Hindlimb muscle (tissue), 1 donor: Measurements from ENCODE around the gene TRMT44. TPM values are rescaled to one million over a fixed set of nuclear protein-coding genes. Genes with fewer than 3 reads are reported as not detected.

ENCODE experiments used
- DNase-seq: peaks from one replicate; pipeline ENCODE4 v3.0.0-alpha.2; 2013
- polyA plus RNA-seq: library from polyadenylated mRNA; unstranded; fragments of 120-200 nt; gene quantifications from one replicate; pipeline ENCODE4 v1.2.1, GENCODE V29; 2013; ENCODE audit not compliant: insufficient read length

TRMT44 gene
- polyA plus RNA-seq, 1 donor: 12.2 TPM

DNA sequence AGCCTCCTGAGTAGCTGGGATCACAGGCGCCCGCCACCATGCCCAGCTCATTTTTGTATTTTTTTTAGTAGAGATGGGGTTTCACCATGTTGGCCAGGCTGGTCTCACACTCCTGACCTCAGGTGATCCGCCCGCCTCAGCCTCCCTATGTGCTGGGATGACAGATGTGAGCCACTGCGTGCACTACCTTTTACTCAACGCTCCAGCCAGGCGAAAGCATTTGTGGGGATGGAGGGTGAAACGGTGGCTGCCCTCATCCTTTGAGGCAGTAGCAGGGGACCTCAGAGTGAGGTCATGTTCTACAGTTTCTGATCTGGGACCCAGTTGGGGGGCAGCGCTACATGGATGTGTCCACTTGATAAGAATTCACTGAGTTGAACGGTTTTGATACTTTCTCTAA is 73.8 kb downstream of the TRMT44 start:
- DNase-seq: no peak

DNA sequence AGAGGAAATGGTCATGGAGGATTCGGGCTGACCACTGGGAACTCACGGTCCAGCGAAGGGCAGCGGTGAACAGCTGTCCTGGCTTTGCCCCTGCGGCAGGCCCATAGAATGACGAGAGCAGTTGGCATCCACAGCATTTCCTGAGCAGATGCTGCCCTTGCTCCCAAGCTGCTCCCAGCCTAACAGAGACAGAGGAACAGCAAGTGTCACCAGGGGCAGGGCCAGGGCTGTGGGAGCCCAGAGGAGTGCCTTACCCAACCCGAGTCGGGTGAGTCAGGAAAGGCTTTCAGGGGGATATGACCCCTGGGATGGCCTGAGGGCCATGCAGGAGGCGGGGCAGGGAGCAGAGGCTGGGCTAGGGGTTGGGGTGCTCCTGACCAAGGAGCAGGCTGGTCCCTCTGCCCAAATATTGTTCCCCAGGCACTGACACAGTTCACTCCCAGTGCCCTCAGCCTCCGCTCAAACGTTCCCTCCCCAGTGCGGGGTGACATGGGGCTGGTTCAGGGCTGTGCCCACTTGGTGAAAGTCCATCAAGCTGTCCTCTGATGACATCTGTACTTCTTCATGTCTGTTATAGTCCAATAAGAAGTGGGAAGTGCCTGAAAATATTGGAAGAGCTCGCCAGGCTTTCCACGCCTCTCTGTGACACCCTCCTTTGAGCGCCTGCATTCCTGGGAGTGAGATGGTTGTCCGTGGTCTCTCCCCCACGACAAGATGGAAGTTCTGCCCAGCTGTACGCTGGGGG is 74.9 kb downstream of the TRMT44 start:
- DNase-seq: peak; percentile 34

DNA sequence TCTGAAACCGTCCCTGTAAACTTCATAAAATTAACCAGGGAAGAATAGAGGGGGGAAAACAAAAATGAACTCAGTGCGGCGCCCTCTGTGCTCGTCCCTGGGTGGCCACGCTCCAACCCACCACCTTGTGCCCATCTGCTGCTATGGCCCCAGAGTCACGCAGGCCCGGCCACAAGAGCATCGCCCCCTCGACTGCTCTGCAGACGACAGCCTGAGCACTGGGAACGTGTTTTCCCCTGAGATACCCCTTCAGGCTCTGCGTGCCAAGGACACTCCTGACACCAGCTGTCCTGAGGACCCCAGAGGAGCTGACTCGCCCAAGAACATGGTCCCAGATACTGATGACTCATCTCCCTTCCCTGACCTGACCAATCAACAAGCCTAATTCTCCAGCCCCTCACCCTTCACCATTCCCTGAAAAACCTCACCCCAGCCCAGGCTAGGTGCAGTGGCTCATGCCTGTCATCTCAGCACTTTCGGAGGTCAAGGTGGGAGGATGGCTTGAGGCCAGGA is 75.5 kb downstream of the TRMT44 start:
- no peak for DNase-seq

DNA sequence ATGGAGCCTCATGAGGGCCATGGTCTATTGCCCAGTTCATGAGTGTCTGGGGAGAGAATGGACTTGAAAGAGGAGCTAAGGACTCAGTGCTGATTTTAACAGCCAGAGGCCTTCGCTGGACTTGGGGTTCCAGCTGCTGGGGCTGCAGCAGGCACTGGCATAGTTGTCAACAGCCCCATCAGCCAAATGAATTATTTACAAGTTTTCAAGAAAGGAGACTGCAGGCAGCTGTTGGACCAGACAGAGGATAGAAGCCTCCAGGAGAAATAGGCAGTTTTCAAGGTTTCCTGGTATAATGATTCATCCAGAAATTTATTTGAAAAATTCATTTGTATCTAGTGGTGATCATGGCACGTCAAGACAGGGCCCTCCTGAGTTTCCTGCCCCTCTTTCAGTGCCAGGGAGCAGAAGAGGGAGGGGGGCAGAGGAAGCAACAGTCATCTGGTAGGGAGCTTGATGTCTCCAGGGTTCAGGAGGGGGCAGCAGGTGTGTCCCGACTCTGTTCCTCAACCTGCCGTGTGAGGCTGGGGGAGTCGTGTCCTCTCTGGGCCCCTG is 76.5 kb downstream of the TRMT44 start:
- DNase-seq: no peak

DNA sequence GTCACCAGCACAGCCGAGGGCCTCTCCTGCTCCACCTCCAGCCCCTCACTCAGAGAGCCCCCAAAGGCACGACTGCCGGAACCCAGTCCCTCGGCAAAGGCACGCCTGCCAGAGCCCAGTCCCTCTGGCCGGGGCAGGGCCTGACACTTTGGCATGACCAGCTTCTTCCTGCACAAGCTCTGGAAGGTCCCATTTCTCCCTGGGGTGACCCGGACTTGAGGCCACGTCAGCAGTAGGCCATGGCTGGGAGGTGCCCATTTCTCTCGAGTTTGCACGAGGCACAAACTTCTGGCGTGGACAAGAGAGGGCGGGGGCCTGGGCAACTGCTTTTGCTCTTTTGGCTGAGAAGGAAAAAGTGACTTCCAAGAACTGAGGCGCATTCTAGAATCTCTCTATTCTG is 77.4 kb downstream of the TRMT44 start:
- DNase-seq: no peak

DNA sequence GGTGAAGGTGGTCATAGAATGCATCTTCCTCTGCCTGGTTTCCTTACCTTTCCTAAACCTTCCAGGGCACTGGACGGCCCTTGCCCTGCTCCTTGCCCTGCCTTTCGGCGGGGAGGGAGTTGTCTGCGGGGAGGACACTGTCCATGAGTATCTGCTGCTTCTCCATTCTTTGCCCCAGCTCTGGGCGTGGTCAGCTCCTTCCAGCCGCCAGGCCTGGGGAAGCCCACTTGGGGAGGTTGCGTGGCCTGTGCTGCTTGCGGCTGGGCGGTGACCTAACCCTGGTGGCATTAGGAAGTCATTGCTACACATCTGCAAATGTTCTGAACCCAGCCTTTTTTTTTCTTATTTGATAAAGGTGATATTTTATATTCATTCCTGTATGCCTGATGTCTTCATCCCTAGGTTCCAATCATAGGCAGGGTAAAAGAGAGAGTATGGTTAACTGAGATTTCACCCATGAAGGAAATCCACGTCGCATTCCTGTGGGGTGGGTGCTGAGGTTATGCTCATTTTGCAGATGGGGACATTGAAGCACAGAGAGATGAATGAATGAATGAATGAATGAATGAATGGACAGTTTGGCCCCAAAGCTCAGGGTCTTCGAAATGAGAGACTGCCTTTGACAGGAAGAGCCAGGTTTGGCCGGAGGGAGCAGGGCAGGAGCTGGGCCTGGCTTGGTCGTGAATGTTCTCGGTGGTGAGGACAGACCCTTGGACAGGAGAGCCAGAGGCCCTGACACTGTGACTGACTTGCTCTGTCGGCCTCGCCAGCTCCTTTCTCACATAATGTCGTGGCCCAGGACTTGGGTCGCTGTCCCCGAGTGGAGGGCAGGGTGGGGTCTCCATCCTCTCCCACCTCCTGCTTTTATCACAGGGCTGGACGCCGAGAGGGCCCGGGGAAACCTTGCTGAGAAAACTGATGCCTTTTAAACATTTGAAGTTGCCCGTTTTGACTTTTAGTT is 81.9 kb downstream of the TRMT44 start:
- DNase-seq: no peak

DNA sequence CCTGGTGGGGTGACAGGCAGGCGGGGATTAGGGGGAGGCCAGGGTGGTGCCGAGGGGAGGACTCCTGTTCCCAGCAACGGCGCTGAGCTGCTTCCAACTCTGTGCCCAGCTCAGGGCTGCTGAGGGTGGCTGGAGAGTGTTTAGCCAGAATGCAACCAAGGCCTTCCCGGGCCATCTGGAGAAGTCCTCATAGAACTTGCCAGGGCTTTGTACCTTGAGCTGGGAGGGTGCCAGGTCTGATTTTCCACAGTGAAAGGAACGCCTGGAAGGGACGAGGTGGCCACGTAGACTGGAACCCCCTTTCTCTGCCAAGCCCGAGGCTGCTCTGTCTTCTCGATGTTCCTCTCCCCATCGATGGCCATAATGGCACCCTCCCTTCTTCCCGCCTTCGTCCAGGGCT is 82.6 kb downstream of the TRMT44 start:
- DNase-seq: no peak

DNA sequence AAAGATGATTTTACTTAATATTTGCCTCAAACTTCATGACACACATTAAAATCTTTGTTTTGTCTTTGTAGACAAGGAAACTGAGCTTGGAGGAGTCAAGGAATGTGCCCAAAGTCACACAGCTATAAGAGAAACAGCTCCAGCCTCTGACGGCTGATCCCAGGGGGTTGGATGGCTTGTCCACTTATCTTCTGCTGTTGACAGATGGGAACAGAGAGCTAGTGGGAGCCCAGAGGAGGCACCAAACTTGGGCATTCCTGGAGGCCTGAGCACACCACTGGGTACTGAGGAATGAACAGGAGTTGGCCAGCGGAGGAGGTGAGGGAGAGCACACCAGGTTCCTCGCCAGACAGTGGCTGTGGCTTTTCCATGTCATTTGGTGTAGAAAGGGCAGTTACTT is 83.2 kb downstream of the TRMT44 start:
- no peak for DNase-seq

DNA sequence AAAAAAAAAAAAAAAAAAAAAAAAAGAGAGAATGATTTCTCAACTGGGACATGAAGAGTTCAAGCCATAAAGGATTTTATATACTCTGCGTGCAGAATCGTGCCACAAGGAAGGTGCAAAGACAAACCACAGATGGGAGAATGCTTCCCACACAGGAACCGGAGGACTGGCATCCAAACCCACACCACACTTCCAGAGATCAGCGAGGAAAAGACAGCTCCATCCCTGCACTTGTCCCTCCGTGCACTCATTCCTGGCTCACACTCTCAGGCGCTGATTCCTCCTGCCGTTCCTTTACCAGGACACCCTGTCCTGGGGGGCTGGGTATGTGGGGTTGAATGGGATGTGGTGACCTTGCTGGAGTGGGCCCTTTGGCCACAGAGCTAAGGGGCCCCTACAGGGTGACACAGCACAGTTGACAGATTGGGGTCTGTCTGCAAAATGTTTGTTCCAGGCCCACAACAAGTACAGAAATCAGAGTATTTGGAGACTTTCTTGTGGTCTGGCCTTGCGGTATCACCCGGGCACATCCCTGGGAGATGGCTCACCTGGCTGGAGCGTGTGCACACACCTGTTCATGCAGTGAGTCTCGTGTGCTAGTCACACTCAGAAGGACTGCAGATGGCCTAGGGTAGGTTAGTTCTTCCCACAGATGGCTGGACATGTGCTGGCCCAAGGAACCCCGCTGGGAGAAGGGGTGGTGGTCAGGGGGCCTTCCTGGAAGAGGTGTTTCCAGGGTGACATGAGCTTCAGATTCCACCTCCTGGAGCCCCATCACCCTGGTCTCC is 84.2 kb downstream of the TRMT44 start:
- DNase-seq: no peak

DNA sequence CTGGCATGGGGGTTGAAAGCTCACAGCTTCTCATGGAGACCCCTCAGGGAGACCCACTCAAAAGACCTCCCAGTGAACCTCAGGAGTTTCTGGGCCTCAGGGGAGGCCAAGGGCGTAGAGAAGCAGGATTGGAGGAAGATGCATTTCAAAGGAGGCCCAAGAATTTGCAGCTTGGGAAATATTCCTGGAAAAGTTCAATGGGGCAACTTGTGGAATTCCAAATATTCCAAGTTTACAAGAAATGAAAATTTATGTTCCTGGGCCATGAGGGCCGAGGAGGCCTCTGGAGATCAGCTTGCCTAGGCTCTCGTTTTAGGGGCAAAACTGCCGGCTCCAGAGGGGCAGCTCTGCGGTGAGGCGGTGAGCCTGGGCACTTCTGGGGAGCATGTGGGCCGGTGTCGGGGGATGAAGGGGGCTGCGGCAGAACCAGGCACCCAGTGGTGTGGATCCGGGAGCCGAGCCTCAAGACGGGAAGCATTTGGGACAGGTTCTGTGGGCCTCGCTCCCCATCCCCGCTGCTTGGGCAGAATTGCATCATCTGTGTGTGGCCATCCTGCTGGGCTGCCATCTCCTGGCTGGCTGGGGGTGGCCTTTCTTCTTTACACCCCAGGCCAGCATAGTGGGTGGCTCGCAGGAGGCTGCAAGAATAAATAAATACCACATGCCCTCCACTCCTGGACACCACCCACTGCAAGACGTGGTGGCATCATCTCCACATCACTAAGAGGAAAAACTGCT is 85.0 kb downstream of the TRMT44 start:
- DNase-seq: no peak

Other genes with a start within 250 kb of the TRMT44 start
- 12.1 TPM for gene SH3TC1, start 241.5 kb upstream of the TRMT44 start, polyA plus RNA-seq
- 46.2 TPM for gene HTRA3, start 171.0 kb upstream of the TRMT44 start, polyA plus RNA-seq
- gene ACOX3, start 54 bp upstream of the TRMT44 start, polyA plus RNA-seq: 15.2 TPM
- 0.75 TPM for gene GPR78, start 139.6 kb downstream of the TRMT44 start, polyA plus RNA-seq
- gene CPZ, start 152.0 kb downstream of the TRMT44 start, polyA plus RNA-seq: 6.0 TPM